Epidermal melanocyte (primary cell): ENCODE measurements around the gene TMEM92.
A peak's percentile ranks its signal among the peaks of the same experiment; 100 is the strongest.

Experiments
- DNase-seq: peaks from one replicate; pipeline ENCODE4 v3.0.0; 2011; ENCODE audit warnings: low spot score; ENCODE audit not compliant: insufficient read length

Gene TMEM92

DNA sequence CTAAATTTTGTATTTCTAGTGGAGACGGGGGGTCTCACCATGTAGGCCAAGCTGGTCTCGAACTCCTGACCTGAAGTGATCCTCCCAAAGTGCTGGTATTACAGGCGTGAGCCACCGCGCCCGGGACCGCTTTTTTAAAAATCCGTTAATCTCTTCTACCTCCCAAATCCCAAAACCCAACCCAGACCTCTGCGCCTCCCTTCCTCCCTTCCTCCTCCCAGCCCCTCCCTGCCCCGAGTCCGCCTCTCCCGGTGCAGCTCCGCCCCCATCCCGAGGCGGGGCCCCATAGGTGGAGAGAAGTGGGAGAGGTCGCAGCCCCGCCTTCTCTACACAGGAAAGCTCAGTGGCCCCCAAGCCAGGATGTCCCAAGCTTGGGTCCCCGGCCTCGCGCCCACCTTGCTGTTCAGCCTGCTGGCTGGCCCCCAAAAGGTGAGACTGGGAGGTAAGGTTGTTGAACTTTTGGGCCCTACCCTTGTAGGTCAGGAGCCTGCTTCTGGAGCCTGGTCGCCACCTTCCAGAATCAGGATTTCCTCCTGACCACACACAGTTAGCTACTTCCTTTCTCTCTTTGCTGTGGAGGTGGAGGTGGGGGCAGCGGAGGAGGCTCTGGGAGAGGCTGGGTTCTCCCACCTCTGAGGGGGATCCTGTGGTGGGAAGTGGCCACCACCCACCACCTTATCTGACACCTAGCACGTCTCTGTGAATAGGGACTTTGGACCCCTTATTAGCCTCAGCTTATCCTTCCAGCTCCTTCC lies at the start of gene TMEM92:
TMEM92 (plus strand) TSS at position 325 of the 755 bp plus-strand sequence; CDS start at position 361, 36 bp downstream.
- no peak for DNase-seq

DNA sequence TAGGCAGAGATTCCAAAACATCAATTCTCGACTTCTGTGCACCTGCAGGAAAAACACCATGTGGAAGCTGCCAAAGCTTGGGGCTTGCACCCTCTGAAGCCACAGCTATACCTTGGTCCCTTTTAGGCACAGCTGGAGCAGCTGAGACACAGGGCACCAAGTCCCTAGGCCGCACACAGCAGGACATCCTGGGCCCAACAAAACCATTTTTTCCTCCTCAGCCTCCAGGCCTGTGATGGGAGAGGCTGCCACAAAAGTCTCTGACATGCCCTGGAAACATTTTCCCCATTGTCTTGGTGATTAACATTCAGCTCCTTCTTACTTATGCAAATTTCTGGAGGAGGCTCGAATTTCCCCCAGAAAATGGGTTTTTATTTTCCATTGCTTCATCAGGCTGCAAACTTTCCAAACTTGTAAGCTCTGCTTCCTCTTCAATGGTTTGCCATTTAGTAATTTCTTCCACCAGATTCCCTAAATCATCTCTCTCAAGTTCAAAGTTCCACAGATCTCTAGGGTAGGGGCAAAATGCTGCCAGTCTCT lies 48.5 kb upstream of the TMEM92 start:
- DNase-seq: no peak

DNA sequence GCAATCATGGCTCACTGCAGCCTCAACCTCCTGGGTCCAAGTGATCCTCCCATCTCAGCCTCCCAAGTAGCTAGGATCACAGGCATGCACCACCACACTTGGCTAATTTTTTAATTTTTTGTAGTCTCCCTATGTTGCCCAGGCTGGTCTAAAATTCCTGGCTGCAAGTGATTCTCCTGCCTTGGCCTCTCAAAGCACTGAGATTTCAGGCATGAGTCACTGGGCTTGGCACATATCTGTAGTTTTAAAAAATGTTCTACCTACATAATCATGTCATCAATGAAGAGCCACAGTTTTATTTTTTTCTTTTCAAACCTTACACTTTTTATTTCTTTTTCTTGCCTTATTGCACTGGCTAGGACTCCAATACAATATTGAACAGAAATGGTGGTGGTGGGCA lies 39.7 kb upstream of the TMEM92 start:
- DNase-seq: no peak

DNA sequence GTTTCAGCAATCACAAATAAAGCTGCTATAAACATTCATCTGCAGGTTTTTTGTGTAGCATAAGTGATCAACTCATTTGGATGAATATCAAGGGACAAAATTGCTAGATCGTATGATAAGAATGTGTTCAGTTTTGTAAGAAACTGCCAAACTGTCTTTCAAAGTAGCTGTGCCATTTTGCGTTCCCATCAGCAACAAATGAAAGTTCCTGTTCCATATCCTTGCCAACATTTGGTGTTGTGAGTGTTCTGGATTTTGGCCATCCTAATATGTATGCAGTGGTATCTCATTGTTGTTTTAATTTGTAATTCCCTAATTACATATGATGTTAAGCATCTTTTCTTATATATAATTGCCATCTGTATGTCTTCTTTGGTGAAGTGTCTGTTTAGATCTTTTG lies 36.4 kb upstream of the TMEM92 start:
- no peak for DNase-seq

DNA sequence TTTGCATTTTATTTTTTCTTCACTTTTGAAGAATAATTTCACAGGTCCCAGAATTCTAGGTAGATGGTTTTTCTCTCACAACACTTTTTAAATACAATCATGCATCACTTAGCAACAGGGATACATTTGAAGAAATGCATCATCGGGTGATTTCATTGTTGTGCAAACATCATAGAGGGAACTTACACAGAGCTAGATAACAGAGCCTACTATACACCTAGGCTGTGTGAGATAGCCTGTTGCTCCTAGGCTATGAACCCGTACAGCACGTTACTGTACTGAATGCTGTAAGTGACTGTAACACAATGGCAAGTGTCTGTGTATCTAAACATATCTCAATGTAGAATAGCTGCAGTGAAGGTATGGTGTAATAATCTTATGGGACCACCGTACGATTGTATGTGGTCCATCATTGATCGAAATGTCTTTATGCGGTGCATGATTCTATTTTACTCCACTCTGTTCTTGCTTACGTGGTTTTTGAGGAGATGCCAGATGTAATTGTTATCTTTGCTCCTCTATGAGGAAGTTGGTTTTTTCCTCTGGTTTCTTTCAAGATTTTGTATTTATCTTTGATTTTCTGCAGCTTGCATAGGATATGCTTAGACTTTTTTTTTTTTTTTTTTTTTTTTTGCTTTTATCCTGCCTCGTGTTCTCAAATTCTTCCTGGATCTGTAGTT lies 35.5 kb upstream of the TMEM92 start:
- DNase-seq: no peak

DNA sequence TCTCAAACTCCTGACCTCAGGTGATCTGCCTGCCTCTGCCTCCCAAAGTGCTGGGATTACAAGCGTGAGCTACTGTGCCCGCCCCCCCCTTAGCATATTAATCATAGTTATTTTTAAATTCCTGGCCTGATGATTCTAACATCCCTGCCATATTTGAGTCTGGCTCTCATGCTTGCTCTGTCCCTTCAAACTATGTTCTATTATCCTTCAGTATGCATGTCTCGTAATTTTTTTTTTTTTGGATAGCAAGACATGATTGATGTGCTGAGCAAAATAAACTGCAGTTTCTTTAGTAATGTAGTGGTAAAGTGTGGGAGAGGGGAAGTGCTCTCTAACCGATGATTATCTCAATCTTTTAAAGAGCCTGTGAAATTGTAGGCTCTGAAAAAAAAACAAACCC lies 34.3 kb upstream of the TMEM92 start:
- no peak for DNase-seq

DNA sequence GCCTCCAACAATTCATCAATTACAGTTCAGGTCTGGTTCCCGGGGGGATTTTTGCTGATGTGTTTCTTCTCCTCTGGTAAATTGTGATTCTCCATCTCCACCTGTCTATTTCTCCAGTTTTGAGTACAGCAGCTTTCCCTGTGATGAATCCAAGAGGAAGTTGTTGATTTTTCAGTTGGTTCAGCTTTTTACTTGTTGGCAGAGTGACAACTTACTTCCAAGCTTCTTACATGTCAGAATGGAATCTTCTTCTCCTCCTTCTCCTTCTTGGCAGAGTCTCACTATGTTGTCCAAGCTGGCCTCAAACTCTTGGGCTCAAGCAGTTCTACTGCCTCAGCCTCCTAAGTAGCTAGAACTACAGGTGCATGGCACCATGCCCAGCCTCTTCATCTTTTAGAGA lies 33.4 kb upstream of the TMEM92 start:
- no peak for DNase-seq

DNA sequence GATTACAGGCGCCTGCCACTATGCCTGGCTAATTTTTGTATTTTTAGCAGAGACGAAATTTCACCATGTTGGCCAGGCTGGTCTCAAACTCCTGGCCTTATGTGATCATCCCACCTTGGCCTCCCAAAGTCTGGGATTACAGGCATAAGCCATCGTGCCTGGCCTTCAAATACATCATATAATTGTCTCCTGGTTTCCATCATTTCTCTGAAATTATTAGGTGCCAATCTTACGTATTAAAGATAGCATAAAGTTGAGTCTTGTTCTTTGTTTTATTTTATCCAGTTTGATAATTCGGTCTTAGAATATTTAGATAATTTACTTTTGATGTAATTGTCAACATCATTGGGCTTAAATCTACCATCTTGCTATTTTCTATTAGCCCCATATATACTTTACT lies 32.8 kb upstream of the TMEM92 start:
- no peak for DNase-seq

DNA sequence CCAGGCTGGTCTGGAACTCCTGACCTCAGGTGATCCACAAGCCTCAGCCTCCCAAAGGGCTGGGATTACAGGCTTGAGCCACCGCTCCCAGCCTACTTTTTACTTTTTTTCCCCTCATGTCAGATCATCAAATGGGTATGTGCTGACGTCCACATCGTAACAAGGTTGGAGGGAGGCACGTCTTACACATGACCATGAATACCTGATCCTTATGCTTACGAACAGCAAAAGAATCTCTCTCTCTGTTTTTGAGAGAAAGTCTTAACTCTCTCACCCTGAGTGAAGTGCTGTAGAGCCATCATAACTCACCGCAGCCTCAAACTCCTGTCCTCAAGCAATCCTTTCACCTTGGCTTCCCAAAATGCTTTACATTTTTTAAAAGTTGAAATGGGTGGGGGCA lies 29.5 kb upstream of the TMEM92 start:
- DNase-seq: no peak

DNA sequence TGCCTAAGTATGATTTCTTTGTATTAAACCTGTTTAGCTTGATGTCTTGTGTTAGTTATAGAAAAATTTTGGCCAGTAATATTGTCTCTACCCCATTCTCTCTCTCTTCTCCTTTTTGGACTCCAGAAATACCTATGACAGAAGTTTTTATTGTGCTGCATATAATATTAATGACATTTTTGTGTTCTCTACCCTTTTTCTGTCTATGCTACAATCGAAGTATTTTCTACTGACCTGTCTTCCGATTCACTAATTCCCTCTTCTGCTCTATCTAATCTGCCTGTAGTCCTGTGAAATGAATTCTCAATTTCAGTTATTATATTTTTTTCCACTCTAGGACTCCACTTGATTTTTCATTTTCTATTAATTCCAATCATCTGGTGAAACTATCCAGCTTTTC lies 26.0 kb upstream of the TMEM92 start:
- DNase-seq: no peak

DNA sequence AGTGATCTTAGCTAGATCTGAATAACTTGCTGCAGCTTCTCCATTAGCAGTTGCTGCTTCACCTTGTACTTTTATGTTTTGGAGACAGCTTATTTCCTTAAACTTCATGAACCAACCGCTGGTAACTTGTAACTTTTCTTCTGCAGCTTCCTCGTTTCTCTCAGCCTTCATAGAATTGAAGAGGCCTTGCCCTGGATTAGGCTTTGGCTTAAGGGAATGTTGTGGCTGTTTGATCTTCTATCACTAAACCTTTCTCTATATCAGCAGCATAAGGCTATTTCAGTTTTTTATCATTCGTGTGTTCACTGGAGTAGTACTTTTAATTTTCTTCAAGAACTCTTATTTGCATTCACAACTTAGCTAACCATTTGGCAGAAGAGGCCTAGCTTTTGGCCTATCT lies 21.5 kb upstream of the TMEM92 start:
- DNase-seq: no peak

DNA sequence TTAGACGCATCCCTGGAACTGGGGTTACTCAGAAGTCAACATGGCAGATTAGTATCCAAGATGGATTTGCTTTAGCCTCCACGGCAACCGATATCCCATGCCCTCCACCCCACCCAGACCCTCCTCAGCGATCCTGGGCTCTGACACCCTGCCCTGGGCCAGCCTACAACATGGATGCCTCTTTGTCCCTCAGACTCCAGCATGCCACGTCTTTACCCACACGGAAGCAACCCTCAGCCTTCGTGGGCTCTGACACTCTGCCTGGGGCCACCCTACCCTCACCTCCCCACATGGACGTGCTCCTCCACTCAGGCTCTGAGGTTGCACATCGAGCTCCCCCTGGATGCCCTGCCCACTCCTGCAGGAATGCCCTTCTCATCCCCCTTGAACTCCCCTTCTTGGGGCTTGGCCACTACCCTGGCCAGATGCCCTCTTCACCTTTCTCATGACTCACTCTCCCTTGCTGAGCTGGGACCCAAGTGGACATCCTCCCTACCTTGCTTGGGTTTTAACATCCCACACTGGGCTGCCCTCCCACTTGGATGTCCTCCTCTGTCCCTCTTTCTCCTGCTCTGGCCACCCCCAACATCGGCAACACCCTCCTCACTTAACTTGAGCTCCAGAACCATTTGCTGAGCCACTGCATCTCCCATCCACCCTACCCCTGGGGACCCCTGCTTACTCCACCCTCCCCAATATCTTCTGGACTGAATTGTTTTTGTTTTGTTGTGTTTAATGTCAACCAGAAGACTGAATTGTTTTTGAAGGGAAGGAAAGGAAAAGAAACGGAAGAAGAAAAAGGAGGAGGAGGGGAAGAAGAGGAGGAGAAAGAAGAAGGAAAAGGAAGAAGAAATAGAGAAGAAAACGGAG lies 18.3 kb upstream of the TMEM92 start:
- DNase-seq: no peak

DNA sequence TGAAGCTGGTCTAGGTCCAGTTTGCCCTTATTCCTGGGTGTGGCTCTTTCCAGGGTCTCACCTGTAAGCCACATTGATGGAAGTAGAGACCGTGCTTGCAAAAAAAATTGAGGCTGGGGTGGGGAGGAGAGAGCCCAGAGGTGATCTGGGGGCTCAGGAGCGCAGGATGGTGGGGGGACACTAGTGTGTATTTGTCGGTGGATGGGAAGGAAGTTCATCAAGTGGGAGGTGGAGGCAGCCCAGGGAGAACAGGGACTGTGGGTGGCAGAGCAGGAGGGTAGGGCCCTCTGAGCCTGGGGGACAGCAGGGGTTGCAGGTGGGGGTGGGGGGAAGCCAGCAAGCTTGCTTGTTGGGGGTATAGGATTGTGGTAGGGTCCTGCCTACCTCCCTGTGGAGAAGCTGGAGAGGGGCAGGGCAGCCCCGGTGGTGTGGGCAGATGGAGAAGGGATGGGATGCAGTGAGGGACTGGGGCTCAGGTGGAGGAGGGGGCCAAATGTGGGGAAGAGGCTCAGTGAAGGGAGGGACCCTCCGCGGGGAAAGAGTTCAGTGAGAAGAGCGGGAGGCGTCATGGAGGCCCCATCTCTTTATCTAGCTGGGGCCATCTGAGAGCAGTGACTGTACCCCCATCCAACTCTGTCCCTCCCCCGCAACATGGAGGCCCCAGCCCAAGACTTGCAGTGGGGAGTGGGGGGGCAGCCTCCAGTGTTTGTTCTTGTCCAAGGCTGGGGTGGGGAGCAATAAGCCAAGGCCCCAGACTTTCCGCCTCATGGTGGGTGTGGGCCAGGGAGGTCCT lies 17.2 kb upstream of the TMEM92 start:
- DNase-seq: no peak

DNA sequence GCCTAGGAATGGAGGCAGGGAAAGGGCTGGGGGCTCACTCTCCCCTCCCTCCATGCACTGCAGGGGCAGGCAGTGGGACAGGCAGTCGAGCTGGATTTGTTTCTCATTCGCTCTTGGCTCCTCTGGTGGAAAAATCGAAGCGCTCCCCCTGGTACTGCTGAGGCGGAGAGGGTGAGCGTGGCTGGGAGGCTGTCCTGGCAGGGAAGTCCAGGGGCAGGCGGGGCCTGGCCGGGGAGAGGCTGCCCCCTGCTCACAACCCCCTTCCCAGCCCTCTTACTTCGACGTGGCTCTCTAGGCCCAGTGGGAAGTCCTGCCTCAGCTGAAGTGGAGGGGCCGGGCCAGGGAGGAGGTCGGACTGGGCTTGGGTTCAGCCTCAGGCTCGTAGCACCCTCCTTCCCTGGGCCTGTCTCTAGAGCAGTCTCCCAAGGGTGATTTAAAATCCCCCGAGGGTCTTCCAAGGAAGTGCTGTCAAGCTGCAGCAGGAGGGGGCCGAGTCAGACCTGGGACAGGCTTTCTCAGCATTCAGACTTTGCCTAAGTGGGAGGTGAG lies 16.5 kb upstream of the TMEM92 start:
- no peak for DNase-seq

DNA sequence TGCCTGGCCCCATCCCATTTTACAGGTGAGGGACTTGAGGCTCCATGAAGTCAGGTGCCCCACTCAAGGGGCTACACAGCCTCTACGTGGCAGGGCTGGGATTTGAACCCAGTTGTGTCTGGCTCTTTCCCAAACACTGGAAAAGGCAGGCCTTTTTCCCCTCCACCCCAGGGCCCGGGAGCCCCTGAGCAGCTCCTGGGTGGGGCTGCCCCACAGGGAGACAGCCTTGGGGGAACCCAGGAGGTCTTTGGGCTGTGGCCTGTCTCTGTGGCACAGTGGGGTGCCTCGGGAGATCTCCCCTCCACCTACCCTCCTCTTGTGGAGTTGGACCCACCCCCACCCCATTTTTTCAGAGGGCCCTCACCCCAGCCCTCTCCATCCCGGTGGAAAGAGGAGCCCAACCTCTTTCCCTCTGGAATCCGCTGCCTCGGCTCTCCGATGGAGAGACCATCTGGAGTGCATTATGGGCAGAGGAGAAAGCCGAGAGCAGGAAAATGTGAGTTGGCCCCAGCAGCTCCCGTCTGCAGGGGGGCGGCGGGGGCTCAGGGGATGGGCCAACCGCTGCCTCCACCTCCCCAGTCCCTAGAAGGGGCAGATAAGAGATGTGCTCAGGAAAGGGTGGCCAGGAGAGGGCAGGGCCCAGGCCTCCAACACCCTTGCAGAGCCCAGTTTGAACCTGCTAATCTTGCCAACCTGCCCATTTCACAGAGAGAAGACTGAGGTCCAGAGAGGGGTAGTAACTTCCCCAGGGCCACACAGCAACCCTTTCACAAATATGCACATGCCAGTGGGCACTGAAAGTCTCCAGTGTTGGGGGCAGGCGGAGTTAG lies 15.4 kb upstream of the TMEM92 start:
- DNase-seq: peak; percentile 66

DNA sequence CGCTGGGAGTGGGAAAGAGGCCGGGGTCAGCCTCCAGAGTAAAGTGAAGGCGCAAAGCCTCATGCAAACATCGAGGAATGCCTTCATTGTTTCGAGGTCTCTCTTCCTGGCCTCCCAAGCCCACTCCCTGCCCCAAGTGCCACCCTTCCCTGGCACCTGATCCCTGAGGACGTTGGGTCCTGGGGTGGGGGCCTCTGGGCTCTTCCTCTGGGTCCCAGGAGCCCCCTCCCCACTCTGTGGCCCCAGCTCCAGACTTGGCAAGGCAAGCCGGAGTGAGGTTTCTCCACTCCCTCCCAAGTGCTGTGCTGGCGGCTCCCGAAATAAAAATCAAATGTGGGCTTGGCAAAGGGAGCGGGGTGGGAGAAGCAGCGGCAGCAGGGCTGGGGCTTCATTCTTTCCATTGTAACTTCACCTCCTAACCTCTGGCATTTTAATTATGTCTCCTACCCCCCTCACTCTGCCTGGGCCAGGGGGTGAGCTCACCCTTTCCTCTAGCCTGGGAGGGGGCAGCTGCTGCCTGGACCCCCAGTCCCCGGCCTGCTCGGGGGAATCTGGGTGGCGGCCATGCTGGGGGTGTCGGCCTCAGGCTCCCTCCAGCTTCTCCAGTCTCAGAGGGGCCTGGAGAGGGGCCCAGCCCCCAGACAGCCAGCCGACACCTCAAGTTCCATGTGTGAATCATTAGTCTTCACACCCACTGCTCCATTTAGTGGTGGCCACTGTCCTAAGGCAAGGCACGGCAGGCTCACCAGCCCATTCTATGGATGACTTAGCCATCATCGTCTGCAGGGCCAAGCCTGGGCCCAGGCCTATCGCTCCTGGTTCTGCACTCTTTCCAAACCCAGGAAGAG lies 14.6 kb upstream of the TMEM92 start:
- DNase-seq: no peak

DNA sequence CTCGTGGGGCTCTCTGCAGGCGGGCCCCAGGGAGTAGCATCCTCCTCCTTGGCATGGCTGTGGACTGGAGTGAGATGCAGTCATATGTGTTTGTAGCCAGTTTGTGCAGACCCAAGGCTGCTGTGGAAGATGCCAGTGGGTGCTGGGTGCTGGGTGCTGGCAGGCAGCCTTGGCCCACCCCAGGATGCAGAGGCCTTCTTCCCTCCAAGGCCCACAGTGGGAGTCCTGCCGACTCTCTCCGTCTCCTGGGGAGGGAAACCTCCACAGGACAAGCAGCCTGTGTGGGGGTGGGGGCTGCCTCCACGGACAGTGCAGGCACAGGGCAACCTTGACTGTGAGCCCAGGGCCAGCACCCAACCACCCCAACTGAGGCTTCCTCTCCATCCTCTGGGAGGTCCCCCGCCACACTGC lies 13.8 kb upstream of the TMEM92 start:
- DNase-seq: no peak

DNA sequence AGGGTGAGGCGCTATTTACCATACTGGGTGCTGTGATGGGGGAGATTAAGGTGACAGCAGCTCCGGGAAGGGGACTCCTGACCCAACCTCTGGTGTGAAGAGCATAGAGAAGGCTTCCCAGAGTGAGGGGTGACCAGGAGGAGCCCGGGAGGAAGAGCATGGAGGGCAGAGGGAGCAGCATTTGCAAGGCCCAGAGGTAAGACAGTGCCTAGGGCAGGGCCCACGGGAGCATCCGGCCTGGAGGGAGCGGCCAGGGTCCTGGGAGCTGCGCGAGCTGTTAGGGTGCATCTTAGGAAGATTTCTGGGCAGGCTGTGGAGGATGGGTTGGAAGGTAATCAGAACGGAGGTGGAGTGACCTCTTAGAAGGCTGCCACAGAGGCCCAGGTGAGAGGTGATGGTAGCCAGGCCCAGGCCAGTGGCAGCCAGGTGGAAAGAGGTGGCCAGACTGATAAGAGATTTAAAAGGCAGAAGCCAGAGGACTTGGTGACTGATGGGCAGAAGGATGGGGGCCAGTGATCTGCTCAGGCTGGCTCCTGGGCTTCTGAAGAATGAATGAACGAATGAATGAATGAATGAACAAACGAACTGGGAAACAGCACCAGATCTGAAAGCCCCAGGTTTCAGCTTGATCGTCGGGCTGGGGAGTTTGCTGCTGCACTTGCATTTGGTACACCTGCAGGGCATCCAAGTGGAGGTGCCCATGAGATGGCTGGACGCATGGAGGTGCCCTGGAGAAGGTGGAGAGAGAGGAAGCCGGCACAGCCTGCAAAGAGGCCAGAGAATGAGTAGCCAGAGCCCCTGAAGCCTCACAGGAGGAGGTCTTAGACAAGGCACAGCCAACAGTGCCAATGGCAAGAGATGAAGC lies 13.0 kb upstream of the TMEM92 start:
- DNase-seq: no peak
